Retinal pigment epithelial cell (primary cell): ENCODE results near the gene C1QTNF9.
A peak's percentile ranks its signal among the peaks of the same experiment; 100 is the strongest.
"Not testable (repeated sequence)": the region's sequence is repeated elsewhere in the genome, so short reads cannot be mapped to it uniquely, and the experiment has no call there.

Experiments used
- DNase-seq: peaks from one replicate; pipeline ENCODE4 v3.0.0-alpha.2; 2010; ENCODE audit warnings: low read depth
- H3K4me3 ChIP-seq: 2 replicates; pipeline ENCODE4 v1.5.1; 2011; ENCODE audit warnings: mild to moderate bottlenecking, low read length, control low read depth, moderate library complexity
- CTCF ChIP-seq: conservative IDR thresholded peaks from 2 replicates; pipeline ENCODE4 v1.5.1; 2011; ENCODE audit warnings: low read depth, low read length, control low read depth, inconsistent platforms

The C1QTNF9 gene

GRCh38 chr13:24322470-24322869 is 13.1 kb downstream of the C1QTNF9 start:
- TF ChIP-seq CTCF: peak; percentile 20
- DNase-seq, H3K4me3 ChIP-seq: not testable (repeated sequence)

- H3K4me3 ChIP-seq: no peak overlapping the region
- no peak for TF ChIP-seq CTCF
Measured at GRCh38 chr13:24323036-24323738, 13.8 kb downstream of the C1QTNF9 start.

GRCh38 chr13:24323739-24324075 is 14.3 kb downstream of the C1QTNF9 start:
- TF ChIP-seq CTCF: no peak
- DNase-seq: no peak
- no peak overlapping the region for H3K4me3 ChIP-seq

More at GRCh38 chr13:24323036-24323738, 13.8 kb downstream of the C1QTNF9 start:
- no peak for DNase-seq

GRCh38 chr13:24327598-24327997 is 18.2 kb downstream of the C1QTNF9 start:
- not testable (repeated sequence) for H3K4me3 ChIP-seq, DNase-seq

GRCh38 chr13:24328145-24328544 is 18.8 kb downstream of the C1QTNF9 start:
- TF ChIP-seq CTCF: no peak
- H3K4me3 ChIP-seq: peak overlapping the region; percentile 22
- DNase-seq: no peak

GRCh38 chr13:24338721-24339120 is 29.3 kb downstream of the C1QTNF9 start:
- DNase-seq: no peak
- no peak overlapping the region for H3K4me3 ChIP-seq
- TF ChIP-seq CTCF: no peak

- TF ChIP-seq CTCF: no peak
- no peak for DNase-seq
- no peak overlapping the region for H3K4me3 ChIP-seq
Measured at GRCh38 chr13:24339937-24340607, 30.7 kb downstream of the C1QTNF9 start.
